Brain microvascular endothelial cell (primary cell): Measurements from ENCODE around the gene TUBB2A.
"Not testable (repeated sequence)": the region's sequence is repeated elsewhere in the genome, so short reads cannot be mapped to it uniquely, and the experiment has no call there.

Source experiments
- DNase-seq: peaks from one replicate; pipeline ENCODE4 v3.0.0-alpha.2; 2020
- H3K27ac ChIP-seq: fragments of 250-450 bp; sonication (Bioruptor Pico); 2 replicates; pipeline ENCODE4 v1.5.1; 2020; ENCODE audit warnings: mild to moderate bottlenecking, moderate library complexity
- H3K27me3 ChIP-seq: fragments of 250-450 bp; sonication (Bioruptor Pico); replicated peaks from 2 replicates; pipeline ENCODE4 v1.5.1; 2020; ENCODE audit warnings: mild to moderate bottlenecking
- H3K36me3 ChIP-seq: fragments of 250-450 bp; sonication (Bioruptor Pico); replicated peaks from 2 replicates; pipeline ENCODE4 v1.5.1; 2020; ENCODE audit warnings: mild to moderate bottlenecking
- H3K4me3 ChIP-seq: 2 replicates; pipeline ENCODE4 v1.5.1; 2011; ENCODE audit warnings: low read depth, mild to moderate bottlenecking, control low read depth, low read length, moderate library complexity
- CTCF ChIP-seq: IDR thresholded peaks from 2 replicates; pipeline ENCODE4 v1.5.1; 2011; ENCODE audit warnings: low read depth, mild to moderate bottlenecking, moderate library complexity, low read length, control low read depth, inconsistent platforms; ENCODE audit errors: missing control alignments
- in situ Hi-C: cut with HindIII; loops from 2 replicates; pipeline ENCODE4 v1.10.0; 2017; ENCODE audit warnings: low sequenced_read_pairs, low pct_ligation_motif_present

TUBB2A gene

DNA sequence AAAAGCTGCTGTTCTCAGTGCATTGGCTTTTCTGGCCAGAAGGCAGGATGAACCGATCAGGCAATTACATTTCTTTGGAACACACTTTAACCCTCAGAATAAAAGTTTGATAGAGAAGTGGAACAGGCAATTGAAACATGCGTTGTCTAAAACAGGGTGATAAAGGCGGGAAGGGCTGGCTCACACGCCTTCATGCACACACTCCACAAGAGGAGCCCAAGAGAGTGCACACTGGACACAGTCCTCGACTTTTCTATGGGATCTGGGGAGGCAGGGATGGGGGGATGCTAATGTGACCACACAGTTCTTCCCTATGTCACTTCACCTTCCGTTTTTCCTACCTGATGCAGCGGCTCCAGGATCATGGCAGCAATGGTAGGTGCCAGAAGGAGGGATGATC is 30.9 kb upstream of the TUBB2A start:
- H3K4me3 ChIP-seq: no peak overlapping the region
- in situ Hi-C loops: no loop called here
- no peak for DNase-seq
- H3K27ac ChIP-seq: no peak overlapping the region
- no peaks in the 10 kb centered on the region for H3K27me3 ChIP-seq
- H3K36me3 ChIP-seq: no peaks in the 10 kb centered on the region
- TF ChIP-seq CTCF: no peak

DNA sequence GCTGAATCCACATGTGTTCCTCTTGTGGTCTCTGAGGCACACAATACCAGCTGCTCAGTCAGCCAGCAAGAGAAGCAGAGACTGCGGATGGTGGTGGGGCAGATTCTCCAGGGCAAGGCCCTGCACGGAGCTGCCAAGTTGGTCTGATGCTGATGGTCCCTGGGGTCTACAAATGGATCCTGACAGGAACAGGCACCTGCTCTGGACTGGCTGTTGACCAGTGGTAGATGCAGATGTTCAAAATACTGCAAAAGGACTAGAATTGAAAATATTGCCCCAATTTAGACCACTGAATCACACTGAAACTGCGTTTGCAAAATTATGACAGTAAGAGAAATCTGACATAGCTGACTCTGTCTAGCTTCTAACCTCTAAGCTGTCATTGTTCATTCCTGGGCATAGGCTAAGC is 29.6 kb upstream of the TUBB2A start:
- Histone ChIP-seq H3K27me3 (no peaks in the 10 kb centered on the region), H3K36me3 (no peaks in the 10 kb centered on the region), H3K4me3 (no peak overlapping the region), H3K27ac (no peak overlapping the region)
- no peak for DNase-seq
- in situ Hi-C loops: no loop called here
- TF ChIP-seq CTCF: no peak

GRCh38 chr6:3183066-3183465 is 25.7 kb upstream of the TUBB2A start:
- no peak for DNase-seq
- no peak for TF ChIP-seq CTCF
- Histone ChIP-seq H3K4me3 (no peak overlapping the region), H3K36me3 (no peaks in the 10 kb centered on the region), H3K27me3 (no peaks in the 10 kb centered on the region), H3K27ac (no peak overlapping the region)
- in situ Hi-C loops: no loop called here

DNA sequence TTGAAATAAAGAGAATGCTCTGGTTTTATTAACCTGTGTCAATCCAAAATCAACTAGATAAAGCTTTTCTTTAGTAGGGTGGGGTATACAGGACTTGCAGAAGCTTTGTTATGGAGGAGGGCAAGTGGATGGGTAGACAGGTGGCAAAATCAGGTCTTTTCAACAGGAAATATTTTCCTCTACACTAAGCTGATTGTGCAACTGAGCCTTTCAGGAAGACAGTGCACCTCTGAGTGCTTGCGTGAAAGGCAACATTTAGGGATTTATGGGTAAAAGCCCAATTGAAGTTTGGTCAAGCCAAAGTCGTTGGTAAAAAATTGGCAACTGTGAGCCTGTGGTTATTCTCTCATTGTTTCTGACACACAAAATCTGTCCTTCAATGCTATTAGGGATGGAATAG is 23.8 kb upstream of the TUBB2A start:
- DNase-seq: no peak
- no peak overlapping the region for H3K27ac ChIP-seq
- no peaks in the 10 kb centered on the region for H3K36me3 ChIP-seq
- H3K27me3 ChIP-seq: no peaks in the 10 kb centered on the region
- in situ Hi-C loops: no loop called here
- H3K4me3 ChIP-seq: no peak overlapping the region
- no peak for TF ChIP-seq CTCF

DNA sequence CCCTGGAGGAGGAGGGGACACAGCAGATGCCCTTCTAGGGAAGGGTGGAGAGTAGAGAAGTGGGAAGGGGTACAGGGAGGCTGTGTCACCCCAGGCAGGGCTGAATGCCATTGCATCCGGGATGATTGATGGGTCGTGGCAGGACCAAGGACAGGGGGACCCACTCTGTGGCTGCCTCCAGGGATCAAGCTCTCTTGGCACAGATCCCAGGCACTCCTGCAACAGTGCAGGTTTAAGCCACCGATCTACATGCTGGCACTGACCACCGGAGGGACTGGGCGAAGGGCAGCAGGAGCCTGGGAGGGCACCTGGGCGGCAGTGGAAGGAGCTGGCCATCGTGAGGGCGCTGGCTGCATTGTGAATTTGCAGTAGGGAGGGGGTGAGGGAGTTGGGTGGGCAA is 22.6 kb upstream of the TUBB2A start:
- H3K27ac ChIP-seq, H3K36me3 ChIP-seq, in situ Hi-C loops, DNase-seq, H3K27me3 ChIP-seq: not testable (repeated sequence)
- H3K4me3 ChIP-seq: peak overlapping the region; percentile 47

DNA sequence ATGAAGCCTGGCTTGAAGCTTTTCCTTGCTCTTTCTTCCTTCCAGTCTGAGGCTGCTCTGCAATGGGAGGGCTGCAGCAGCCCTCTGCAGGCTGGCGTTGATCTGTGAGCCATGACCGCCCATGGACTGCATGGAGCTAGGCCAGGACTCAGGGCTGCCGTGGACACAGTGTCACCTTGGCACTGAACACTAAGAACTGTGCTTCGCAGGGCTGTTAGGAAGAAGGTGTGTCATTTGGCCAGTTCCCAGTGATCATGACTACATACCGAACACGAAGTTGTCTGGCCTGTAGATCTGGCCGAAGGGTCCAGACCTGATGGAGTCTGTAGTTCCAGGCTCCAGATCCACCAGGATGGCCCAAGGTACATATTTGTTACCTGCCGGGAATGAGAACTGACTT is 21.3 kb upstream of the TUBB2A start:
- H3K27ac ChIP-seq, H3K4me3 ChIP-seq, in situ Hi-C loops, H3K36me3 ChIP-seq, DNase-seq, H3K27me3 ChIP-seq: not testable (repeated sequence)

DNA sequence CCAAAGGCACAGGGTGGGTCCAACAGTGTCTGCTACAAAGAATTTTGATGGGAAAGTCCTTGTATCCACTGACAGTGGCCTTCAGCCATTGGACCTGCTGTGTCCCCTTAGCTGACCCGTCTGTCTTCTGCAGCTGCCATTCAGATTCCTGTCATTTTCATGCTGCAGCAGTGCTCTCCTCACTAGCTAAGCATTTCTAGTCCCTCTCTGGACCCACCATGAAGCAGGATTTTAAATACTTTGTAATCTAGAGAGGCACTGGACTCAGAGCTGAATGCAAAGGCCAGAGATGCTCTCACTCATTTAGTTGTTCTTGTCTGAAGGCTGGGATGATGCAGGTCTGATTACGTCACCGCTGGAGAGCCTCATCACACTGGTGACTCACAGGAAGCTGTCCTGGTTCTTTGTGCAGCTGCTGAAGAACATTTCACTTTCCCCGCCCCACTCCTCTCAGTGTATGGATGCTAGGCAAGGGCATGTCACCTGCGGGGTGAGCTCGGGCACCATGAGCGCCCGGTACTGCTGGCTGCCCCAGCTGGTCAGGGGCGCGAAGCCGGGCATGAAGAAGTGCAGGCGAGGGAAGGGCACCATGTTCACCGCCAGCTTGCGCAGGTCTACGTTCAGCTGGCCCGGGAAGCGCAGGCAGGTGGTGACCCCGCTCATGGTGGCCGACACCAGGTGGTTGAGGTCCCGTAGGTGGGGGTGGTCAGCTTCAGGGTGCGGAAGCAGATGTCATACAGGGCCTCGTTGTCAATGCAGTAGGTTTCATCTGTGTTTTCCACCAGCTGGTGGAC is 19.4 kb upstream of the TUBB2A start:
- Histone ChIP-seq H3K36me3 (no peaks in the 10 kb centered on the region), H3K4me3 (no peak overlapping the region), H3K27ac (no peak overlapping the region), H3K27me3 (no peaks in the 10 kb centered on the region)
- TF ChIP-seq CTCF: no peak
- in situ Hi-C loops: no loop called here
- DNase-seq: peak; percentile 96
